Jurkat, Clone E6-1 (cell line): Measurements from ENCODE around the gene MKLN1.

Experiments used
- DNase-seq: peaks from one replicate; pipeline ENCODE4 v3.0.0-alpha.2; 2011; ENCODE audit warnings: low read depth, low spot score
- H3K4me3 ChIP-seq: 2 replicates; pipeline ENCODE4 v1.5.1; 2011; ENCODE audit warnings: mild to moderate bottlenecking, low read length, control low read depth, moderate library complexity

The MKLN1 gene

DNA sequence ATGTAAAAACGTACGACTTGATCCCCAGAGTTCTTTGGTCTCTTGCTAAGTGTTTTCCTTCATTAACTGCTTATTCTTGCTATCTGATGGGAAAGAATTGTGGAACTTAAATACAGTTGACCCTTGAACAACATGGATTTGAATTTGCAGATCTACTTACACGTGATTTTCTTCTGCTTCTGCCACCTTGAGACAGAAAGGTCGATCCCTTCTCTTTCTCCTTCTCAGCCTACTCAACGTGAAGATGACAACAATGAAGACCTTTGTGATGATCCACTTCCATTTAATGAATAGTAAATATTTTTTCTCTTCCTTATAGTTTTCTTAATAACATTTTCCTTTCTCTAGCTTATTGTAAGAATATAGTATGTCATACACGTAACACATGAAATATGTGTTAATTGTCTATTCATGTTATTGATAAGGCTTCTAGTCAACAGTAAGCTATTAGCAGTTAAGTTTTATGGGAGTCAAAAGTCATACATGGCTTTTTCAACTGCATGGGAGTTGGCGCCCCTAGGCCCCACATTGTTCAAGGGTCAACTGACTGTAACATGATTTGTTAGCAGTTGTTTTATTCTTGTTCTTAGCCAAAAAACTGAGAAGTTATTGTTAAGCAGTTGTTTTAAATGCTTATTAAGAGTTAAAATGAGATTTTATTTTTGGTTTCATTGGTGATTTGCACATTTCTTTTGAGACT is 11.2 kb downstream of the MKLN1 start:
- no peak overlapping the region for H3K4me3 ChIP-seq
- DNase-seq: no peak

DNA sequence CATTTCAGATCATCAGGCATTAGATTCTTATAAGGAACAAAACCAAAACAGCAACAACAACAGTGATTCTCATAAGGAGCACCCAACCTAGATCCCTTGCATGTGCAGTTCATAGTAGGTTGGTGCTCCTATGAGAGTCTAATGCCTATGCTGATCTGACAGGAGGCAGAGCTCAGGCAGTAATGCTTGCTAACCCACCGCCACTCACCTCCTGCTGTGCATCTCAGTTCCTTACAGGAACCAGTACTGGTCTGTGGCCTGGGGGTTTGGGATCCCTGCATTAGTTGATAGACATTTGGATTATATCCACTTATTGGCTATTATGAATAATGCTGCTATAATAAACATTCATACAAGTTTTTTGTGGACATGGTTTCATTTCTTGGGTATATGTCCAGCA is 14.0 kb downstream of the MKLN1 start:
- no peak overlapping the region for H3K4me3 ChIP-seq
- no peak for DNase-seq

DNA sequence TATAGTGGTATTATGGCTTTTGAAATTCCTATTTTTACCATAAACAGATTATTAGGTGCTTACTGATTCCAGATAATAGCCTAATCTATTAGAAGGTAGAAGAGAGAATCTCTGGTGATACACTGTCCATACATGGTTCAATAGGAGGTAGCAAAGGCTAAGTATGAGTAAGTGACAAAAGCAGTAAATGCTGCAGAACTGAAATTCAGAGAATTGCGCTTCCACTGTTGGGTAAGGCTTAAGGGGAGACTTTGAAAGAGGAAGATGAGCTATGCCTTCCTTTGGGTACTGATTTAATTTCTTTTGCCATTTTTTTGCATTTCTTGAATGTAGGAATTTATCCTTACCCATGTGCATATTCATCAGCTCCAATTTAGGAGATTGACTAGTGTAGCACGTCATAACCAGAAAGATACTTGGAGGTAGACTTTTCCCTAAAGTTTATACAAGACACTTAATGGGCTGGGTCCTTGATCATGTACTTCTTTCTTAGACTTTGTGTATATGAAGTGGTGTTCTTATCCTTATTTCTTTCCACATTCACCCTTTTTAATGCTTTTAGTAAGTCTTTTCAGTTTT is 15.3 kb downstream of the MKLN1 start:
- DNase-seq: no peak
- no peak overlapping the region for H3K4me3 ChIP-seq

DNA sequence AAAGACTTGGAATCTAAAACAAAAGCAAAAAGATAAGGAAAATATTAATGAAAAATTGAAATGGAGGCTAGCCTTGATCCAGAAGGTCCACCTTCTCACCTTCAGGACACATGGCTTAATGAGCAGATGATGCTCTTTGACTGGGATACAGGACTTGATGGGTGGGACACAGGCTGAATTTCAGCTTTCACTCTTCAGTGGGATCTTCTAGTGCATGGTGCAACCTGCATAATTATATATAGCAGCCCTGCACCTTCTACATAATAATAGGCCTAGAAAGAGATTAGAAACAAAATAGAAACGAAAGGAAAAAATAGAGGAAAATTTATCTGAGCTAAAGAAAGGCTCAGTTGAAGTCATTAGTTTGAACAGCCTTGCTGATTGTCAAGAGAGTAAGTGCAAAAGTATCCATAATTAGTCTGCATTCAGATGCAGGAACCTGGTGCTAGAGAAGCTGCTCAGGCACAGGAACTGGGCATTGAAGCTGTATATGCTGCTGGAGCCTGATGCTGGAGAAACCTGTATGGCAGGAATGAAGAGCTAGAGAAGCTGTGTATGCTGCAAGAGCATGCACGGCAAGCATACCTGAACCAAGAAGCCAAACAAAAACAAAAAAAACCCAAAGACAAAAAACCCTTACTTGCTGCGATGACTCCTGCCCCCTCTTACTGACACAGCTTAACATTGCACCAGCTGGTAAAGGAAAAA is 19.4 kb downstream of the MKLN1 start:
- no peak for DNase-seq
- H3K4me3 ChIP-seq: no peak overlapping the region

DNA sequence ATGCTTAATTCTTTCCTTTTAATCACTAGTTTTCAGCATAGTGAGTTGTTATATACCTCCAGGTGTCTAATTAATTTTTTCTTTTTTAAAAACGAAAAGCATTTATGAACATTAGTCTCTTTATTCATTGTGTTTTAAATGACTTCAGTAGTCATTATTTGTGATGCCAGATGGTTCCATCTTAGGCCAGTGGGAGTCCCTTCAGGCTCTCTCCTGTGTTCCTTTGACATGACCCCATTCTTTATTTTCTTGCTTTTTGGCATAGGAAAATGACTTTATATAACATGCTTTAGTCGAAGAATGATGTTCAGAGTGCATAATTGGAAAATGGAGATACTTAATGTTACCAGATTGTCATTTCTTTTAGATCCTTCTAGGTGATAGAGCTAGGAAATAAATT is 24.4 kb downstream of the MKLN1 start:
- DNase-seq: no peak
- no peak overlapping the region for H3K4me3 ChIP-seq

DNA sequence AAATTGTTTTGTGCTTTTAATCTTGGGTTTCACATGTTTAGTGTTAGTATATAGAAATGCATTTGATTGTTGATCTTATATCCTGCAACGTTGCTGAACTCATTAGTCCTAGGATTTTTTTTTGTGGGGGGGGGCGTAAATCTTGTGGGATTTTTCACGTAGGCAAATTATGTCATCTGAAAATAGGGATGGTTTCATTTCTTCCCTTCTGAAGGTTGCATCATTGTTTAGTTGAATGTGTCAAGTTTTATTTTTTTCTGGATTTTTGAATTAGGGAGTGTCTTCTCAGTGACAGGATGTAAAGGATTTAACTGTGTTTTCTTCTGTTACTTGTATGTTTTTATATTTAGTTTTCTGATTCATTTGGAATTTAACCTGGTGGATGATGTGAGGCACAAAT is 26.7 kb downstream of the MKLN1 start:
- no peak overlapping the region for H3K4me3 ChIP-seq
- DNase-seq: no peak

DNA sequence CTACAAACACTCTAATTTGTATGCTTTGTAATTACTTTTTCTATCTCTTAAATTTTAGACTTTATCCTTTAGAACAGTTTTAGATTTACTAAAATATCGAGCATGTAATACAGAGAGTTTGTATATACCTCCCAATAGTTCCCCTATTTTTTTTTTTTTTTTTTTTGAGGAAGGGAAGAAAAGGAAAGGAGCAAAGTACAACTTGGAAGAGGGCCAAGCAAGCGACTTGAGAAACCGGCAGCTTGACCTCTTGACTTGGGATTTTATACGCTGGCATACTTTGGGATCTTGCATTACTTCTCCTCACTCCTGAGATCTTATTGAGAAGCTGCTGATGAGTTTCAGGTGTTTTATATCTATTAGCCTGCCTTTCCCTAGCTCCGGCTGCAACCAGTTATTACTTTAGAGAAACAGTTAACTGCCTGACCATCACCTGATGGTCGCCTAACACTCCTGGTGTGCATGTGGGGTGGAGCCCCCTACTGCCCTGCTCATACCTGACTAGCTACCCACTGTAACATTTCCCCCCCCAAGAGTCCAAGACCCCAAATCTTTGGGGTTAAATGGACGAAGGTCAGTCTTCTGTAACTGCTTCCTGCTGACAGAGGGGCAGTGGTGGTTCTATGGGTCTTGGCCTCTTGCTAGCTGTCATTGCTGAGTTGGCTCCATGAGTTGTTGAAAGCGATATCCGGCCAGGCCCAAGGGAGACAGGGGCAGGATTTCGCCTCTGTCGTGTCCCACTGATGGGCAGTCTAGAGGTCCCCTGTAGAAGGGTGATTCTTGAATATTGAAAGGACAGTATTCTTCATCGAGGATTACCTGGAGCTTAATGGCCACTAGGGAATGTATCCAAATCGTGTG is 28.5 kb downstream of the MKLN1 start:
- no peak overlapping the region for H3K4me3 ChIP-seq
- DNase-seq: no peak

DNA sequence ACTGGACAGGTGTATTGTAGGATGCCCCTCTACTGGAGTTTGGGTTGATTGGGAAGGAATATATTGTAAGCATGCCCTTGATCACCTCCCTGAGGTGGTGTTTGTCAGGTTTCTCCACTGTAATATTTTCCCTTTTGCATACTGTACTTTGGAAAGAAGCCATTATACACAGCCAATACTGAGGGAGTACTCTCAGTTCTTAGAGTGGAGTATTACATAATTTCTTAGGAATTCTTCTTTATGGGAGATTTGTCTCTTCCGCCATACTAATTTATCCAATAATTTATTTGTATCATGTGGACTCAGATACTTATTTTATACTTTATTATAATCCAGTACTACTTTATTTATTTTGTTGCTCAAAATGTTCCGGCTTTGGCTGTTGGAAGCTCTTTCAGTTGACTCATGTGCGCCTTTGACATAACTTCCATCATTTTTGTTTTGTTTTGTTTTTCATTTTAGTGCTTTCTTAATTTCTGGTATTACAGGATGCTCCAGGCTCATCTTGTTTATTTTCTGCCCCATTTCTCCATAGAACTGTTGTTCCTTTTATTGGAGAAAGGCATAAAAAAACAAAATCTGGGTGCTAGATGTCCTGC is 29.7 kb downstream of the MKLN1 start:
- H3K4me3 ChIP-seq: no peak overlapping the region
- no peak for DNase-seq

DNA sequence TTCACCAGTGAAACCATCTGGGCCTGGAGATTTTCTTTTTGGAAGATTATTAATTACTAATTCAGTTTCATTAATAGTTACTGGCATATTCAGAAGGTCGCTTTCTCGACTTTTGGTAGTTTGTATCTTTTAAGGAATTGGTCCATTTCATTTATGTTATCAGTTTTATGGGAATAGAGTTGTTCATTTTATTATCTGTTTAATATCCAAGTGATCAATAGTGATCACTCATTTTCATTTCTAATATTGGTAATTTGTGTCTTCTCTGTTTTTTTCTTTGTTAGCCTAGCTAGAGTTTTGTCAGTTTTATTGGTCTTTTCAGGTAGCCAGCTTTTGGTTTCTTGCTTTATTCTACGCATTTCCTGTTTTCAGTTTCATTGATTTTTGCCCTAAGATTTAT is 31.0 kb downstream of the MKLN1 start:
- H3K4me3 ChIP-seq: no peak overlapping the region
- no peak for DNase-seq

DNA sequence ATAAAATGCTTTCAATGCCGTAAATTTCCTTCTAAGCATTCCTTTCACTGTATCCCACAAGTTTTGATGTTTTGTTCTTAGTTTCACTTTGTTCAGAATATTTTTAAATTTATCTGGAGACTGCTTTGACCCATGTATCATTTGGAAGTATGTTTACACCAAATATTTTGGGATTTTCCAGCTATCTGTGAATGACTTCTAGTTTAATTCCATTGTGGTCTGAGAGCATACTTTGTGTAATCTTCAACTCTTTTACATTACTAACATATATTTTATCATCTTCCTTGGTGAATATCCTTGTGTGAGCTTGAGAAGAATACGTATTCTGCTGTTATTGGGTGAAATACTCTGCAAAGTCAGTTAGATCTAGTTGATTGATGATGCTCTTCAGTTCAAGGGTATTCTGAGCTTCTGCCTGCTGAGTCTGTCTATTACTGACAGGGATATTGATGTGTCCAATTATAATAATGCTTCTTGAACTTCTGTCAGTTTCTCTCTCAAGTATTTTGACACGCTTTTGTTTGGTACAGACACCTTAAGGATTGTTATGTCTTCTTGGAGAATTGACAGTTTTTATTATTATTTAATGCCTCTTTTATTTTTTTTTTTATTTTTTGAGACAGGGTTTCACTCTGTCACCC is 31.6 kb downstream of the MKLN1 start:
- no peak for DNase-seq
- H3K4me3 ChIP-seq: no peak overlapping the region

DNA sequence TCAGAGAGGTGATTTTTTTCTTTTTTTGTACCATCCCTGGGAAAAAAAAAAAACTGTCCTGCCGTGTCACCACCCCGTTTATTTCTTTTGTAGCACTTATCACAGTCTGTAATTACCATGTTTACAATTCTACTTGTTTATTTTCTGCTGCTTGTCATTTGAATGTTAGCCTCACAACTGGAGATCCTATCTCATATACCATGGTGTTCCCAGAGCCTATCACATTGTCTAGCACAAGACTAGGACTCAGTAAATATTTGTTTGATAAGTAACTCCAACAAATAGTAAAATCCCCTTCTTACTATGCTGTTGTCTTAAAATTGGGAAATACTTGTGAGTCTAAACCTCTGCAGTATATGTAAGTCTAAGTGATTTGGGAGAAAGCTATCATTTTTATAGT is 36.0 kb downstream of the MKLN1 start:
- H3K4me3 ChIP-seq: no peak overlapping the region
- no peak for DNase-seq

DNA sequence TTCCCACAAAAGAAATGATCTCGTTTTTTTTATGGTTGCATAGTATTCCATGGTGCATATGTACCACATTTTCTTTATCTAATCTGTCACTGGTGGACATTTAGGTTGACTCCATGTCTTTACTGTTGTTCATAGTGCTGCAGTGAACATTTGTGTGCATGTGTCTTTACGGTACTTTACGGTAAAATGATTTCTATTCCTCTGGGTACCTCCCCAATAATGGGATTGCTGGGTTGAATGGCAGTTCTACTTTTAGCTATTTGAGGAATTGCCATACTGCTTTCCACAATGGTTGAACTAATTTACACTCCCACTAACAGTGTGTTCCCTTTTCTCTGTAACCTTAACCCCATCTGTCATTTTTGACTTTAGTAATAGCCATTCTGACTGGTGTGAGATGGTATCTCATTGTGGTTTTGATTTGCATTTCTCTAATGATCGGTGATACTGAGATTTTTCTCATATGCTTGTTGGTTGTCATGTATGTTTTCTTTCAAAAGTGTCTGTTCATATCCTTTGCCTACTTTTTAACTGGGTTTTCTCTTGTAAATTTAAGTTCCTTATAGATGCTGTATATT is 37.2 kb downstream of the MKLN1 start:
- DNase-seq: no peak

DNA sequence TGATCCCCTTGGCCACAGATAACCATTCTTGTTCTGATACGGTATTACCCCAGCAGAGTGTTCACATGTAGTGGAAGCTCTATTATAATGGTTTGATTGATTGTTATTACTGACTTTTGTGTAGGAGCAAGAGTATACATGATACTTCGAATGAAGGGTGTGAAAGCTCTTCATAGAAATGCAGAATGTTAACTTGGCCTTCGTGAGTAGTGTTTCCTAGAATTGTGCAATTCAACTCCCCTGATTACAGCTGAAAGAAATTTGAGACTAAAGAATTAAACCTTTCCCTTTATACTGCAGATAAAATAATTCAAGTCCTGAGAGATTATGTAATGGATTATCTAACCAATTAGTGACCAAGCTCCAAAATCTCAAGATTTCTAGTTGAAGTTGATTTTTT is 38.2 kb downstream of the MKLN1 start:
- no peak overlapping the region for H3K4me3 ChIP-seq
- DNase-seq: no peak

More for the DNA sequence above, 37.2 kb downstream of the MKLN1 start:
- no peak overlapping the region for H3K4me3 ChIP-seq

DNA sequence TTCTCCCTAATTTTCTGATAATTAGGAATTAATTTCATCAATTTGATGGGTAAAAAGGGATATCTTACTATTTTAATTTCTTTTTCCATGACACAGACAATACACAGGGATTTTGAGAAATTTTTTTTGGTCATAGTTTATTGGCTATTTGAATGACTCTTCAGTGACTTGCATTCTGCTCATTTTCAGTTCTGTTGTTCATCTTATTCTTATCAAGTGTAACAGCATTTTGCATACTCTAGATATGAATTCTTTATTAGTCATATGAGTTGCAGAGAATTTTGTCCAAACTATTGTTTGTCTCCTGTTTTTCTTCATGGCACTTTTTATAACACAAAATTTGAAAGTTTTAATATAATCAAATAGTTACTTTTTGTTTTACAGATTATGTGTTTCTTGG is 41.7 kb downstream of the MKLN1 start:
- H3K4me3 ChIP-seq: no peak overlapping the region
- DNase-seq: no peak

DNA sequence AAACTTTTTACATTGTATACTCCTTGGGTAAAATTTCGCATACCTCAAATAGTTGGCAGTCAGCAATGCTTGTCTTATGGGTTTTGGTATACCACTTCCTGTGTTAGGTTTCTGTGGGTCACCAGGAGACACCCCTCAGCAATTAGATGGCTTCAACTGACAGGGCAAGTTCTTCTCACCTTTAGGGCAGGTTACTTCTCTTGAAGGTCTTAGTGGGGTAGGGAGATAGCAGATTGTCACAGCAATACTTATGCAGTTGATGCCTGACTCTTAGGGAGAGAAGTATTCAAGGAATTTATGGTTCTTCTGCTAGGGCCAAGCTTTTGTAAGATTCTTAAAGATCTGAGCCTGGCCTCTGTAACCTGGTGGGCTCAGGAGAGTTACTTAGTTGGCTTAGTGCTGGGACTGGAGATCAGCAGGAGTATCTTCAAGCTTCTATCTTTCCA is 42.9 kb downstream of the MKLN1 start:
- peak; percentile 76 for DNase-seq
- H3K4me3 ChIP-seq: no peak overlapping the region

DNA sequence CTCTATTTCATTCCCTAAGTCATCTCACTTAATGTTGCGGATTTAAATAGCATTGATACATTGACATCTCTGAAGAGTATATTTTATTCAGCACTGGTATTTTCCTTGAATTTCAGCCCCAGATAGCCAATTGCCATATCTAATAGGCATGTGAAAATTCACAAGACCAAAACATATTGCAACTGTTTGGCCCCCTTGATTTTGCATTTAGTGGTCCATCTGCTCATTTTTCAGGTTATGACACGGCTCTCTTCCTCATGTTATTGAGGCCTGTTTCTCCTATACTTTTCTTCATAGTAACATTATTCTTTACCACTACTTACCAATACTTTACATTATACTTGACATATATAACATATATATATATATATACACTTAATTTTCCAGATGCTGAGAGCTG is 43.7 kb downstream of the MKLN1 start:
- DNase-seq: no peak
- H3K4me3 ChIP-seq: no peak overlapping the region

DNA sequence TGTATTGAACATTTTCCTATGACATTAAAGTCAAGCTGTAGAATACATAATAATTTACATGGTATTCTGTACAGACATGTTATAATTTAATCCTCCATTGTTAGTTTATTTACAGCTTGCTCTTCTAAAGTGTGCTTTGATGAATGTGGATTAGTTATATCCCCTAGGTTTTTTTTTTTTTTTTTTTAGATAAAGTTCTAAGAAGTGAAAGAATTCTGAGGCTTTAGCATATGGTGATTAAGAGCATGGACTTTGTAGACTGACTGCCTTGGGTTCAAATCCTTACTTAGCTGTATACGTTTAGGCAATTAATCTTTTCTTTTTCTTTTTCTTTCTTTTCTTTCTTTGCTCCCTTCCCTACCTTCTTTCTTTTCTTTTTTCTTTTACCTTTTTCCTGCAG is 44.9 kb downstream of the MKLN1 start:
- no peak for DNase-seq
- H3K4me3 ChIP-seq: no peak overlapping the region

DNA sequence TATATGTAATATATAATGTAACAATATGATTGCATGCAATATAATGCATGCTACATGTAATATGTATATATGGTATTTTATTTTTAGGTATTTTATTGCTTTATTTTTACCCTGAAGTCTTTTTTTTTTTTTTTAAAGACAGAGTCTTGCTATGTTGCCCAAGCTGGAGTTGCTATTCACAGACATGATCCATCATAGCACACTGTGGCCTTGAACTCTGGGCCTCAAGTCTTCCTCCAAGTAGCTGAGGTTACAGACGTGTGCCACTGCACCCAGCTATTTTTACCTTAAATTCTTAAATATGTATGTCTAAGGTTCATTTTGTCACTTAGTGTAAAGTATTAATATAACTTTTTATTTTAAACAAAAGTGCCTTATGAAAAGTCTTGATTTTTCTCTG is 47.1 kb downstream of the MKLN1 start:
- no peak for DNase-seq
- no peak overlapping the region for H3K4me3 ChIP-seq
